K562 (cell line): Measurements from ENCODE around the gene CCSAP. TPM values are rescaled to one million over a fixed set of nuclear protein-coding genes. Genes with fewer than 3 reads are reported as not detected.

Experiments
- CBFA2T2 ChIP-seq: fragments of 450-650 bp; conservative IDR thresholded peaks from 2 replicates; pipeline ENCODE4 v1.6.1; 2017; ENCODE audit warnings: mild to moderate bottlenecking
- CBFA2T3 ChIP-seq: fragments of 450-650 bp; IDR thresholded peaks from 2 replicates; pipeline ENCODE4 v1.6.1; 2017
- CBFB ChIP-seq: sonication (generic); formaldehyde crosslinking; IDR thresholded peaks from 2 replicates; pipeline ENCODE4 v1.4.0; 2020; ENCODE audit warnings: mild to moderate bottlenecking, missing genetic modification reagents
- CEBPG ChIP-seq, 3 experiments: fragments of 200-800 bp in 1 of 3; sonication (Bioruptor generic) in 1 of 3; sonication (generic) in 1 of 3; formaldehyde crosslinking in 1 of 3; IDR thresholded peaks in 2 of 3; conservative IDR thresholded peaks in 1 of 3; 2 replicates each; pipeline versions ENCODE4 v1.6.1 to v1.8.0; 2016 to 2022; ENCODE audit warnings: missing compliant biosample characterization in 2 of 3, missing genetic modification characterization in 2 of 3, mild to moderate bottlenecking in 1 of 3, missing genetic modification reagents in 1 of 3
- CTBP1 ChIP-seq: fragments of 450-650 bp; IDR thresholded peaks from 2 replicates; pipeline ENCODE4 v1.6.1; 2016; ENCODE audit warnings: borderline replicate concordance
- CXXC5 ChIP-seq: fragments of 250-450 bp; sonication (Bioruptor Pico); IDR thresholded peaks from 2 replicates; pipeline ENCODE4 v1.8.0; 2022; ENCODE audit warnings: inconsistent platforms, mild to moderate bottlenecking, moderate library complexity
- DPF2 ChIP-seq: fragments of 450-650 bp; IDR thresholded peaks from 2 replicates; pipeline ENCODE4 v1.6.1; 2016
- E2F6 ChIP-seq, 2 experiments: IDR thresholded peaks; 2 replicates each; pipeline ENCODE4 v1.6.1; 2011; ENCODE audit warnings: borderline replicate concordance in 1 of 2, control low read depth in 1 of 2, low read depth in 1 of 2, low read length in 1 of 2, mild to moderate bottlenecking in 1 of 2, mixed read lengths in 1 of 2, moderate library complexity in 1 of 2; ENCODE audit not compliant: insufficient read depth in 1 of 2, insufficient read length in 1 of 2, poor library complexity in 1 of 2, severe bottlenecking in 1 of 2; ENCODE audit errors: extremely low read depth in 1 of 2
- ETS2 ChIP-seq: IDR thresholded peaks from 2 replicates; pipeline ENCODE4 v1.6.1; 2016; ENCODE audit warnings: borderline replicate concordance, missing genetic modification characterization, mild to moderate bottlenecking, moderate library complexity, missing compliant biosample characterization; ENCODE audit not compliant: poor library complexity, severe bottlenecking
- EWSR1 ChIP-seq: fragments of 450-650 bp; IDR thresholded peaks from 2 replicates; pipeline ENCODE4 v1.6.1; 2018; ENCODE audit warnings: borderline replicate concordance, mild to moderate bottlenecking, low read depth, moderate library complexity; ENCODE audit not compliant: partially characterized antibody
- FIP1L1 ChIP-seq: fragments of 200-400 bp; formaldehyde crosslinking; IDR thresholded peaks from 2 replicates; pipeline ENCODE4 v1.6.1; 2018; ENCODE audit warnings: mild to moderate bottlenecking, low read depth, low read length; ENCODE audit not compliant: poor library complexity, severe bottlenecking
- IRF2 ChIP-seq: sonication (generic); formaldehyde crosslinking; IDR thresholded peaks from 2 replicates; pipeline ENCODE4 v1.8.1; 2022; ENCODE audit warnings: mild to moderate bottlenecking, missing genetic modification reagents
- JUN ChIP-seq, 2 experiments: sonication (generic) in 1 of 2; formaldehyde crosslinking in 1 of 2; IDR thresholded peaks; 2 replicates each; pipeline versions ENCODE4 v1.6.1 to v1.8.0; 2012 to 2022; ENCODE audit warnings: borderline replicate concordance in 2 of 2, mild to moderate bottlenecking in 2 of 2, improper control_type of control experiment in 1 of 2, low read depth in 1 of 2, low read length in 1 of 2, missing genetic modification reagents in 1 of 2
- MAFK ChIP-seq: IDR thresholded peaks from 2 replicates; pipeline ENCODE4 v1.6.1; 2011; ENCODE audit warnings: low read length, improper control_type of control experiment
- NBN ChIP-seq: fragments of 450-650 bp; IDR thresholded peaks from 2 replicates; pipeline ENCODE4 v1.6.1; 2016; ENCODE audit warnings: low read depth, mild to moderate bottlenecking
- PTBP1 ChIP-seq: fragments of 200-400 bp; formaldehyde crosslinking; IDR thresholded peaks from 2 replicates; pipeline ENCODE4 v1.6.1; 2017; ENCODE audit warnings: low read depth, low read length
- SNAPC5 ChIP-seq: fragments of 250-450 bp; sonication (Bioruptor Pico); IDR thresholded peaks from 2 replicates; pipeline ENCODE4 v1.8.0; 2021; ENCODE audit warnings: moderate library complexity, mild to moderate bottlenecking, inconsistent platforms
- ZNF3 ChIP-seq: fragments of 250-450 bp; sonication (Bioruptor Pico); IDR thresholded peaks from 2 replicates; pipeline ENCODE4 v1.5.0; 2021; ENCODE audit warnings: mild to moderate bottlenecking, moderate library complexity
- polyA plus RNA-seq, 8 experiments: library from polyadenylated mRNA; depleted of rRNA in 4 of 8; stranded (reverse) in 5 of 8; unstranded in 3 of 8; fragments of >200 nt; fragmentation: Nextera tagmentation in 2 of 8; fragmentation: Illumina TruSeq in 1 of 8; extraction: Ambion mirVana in 2 of 8; extraction: Trizol in 1 of 8; gene quantifications; 2 replicates each; pipeline versions ENCODE4 v1.2.1 to v1.2.3, GENCODE V29; 2011 to 2014; ENCODE audit warnings: inconsistent platforms in 1 of 8, missing spikeins in 1 of 8
- total RNA-seq, 7 experiments: library from RNA; depleted of rRNA in 6 of 7; stranded (reverse); fragments of >200 nt in 6 of 7; fragmentation: Illumina TruSeq in 2 of 7; extraction: Trizol in 2 of 7; gene quantifications; 2 replicates each; pipeline versions ENCODE4 v1.2.1 to v1.2.3, GENCODE V29; 2011 to 2021; ENCODE audit warnings: low replicate concordance in 1 of 7
- TF ChIP-seq, protein P1 (sequence below), 2 experiments: IDR thresholded peaks in 1 of 2; conservative IDR thresholded peaks in 1 of 2; 2 replicates each; pipeline ENCODE4 v1.6.1; 2016; ENCODE audit warnings: low read depth in 2 of 2, mild to moderate bottlenecking in 1 of 2, missing compliant biosample characterization in 1 of 2, missing genetic modification characterization in 1 of 2, moderate library complexity in 1 of 2
- TF ChIP-seq, protein P2 (sequence below): fragments of 250-450 bp; sonication (Bioruptor Pico); IDR thresholded peaks from 2 replicates; pipeline ENCODE4 v1.5.0; 2020; ENCODE audit warnings: mild to moderate bottlenecking

CCSAP gene
- total and polyA plus RNA-seq, 9 of the 15 experiments (the other 6 are each of a cell fraction or from before 2014, with no cell fraction given) = 3.6 to 15.9 (median 9.5) TPM

DNA sequence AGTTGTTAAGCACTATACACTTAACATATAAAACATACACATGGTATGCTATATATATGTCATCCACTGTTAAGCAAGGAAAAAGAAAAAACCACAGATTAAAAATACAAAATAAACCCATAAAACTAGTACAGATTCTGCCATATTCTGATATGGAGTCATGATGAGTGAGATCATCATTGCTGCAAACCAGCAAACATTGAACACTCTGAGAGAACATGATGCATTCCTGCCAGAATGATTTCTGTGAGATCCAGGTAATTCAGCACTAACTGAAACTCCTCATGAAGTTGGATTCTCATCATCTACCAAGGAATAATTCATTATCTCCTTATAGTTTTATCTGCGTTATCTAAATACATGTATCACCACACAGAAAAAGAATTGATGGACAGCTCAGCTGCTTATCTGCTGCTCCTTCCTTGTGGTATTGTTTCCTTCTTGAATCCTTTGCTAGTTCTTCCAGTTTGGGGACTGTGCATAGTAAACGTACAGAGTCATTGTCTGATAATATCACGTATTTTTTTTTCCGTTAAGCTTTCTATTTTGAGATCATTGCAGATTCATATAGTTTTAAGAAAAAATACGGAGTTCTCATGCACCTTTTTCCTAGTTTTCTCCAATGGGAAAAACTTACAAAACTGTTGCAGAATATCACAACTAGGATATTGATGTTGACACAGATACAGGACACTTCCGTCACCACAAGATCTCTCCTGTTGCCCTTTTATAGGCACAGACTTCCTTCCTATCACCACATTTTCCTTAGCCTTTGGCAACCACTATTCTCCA lies 62.6 kb downstream of the CCSAP start (continued):
- TF ChIP-seq CXXC5 (0 out of 2 replicates have a peak, but pooled peaks have one; percentile 56), FIP1L1 (no peak), PTBP1 (no peak), IRF2 (no peak), CEBPG (CRISPR knock-in tag; IDR thresholded peaks at IDR 0.05) (no peak), CEBPG (tag; conservative IDR thresholded peaks at IDR 0.05 in 1 of 2, IDR thresholded peaks at IDR 0.05 in 1 of 2) (0 out of 4 replicates have a peak, but pooled peaks of 1 of the 2 experiments have one; percentile 12), JUN (IDR thresholded peaks at IDR 0.05; ENCODE audit: borderline replicate concordance, low read depth, low read length) (0 out of 2 replicates have a peak, but pooled peaks have one; percentile 15), JUN (CRISPR knock-in tag; IDR thresholded peaks at IDR 0.05; ENCODE audit: borderline replicate concordance) (no peak), ZNF3 (CRISPR knock-in tag) (no peak), CBFB (no peak), DPF2 (peak; percentile 83), CBFA2T2 (peak; percentile 55), ETS2 (tag) (no peak), E2F6 (IDR thresholded peaks at IDR 0.05; ENCODE audit: borderline replicate concordance in 1 of 2, extremely low read depth in 1 of 2, insufficient read depth in 1 of 2, insufficient read length in 1 of 2, low read depth in 1 of 2, low read length in 1 of 2, poor library complexity in 1 of 2, severe bottlenecking in 1 of 2) (no peak), CTBP1 (peak; percentile 57; the same call in 1 of the 2 replicates), MAFK (0 out of 2 replicates have a peak, but pooled peaks have one; percentile 12), NBN (0 out of 2 replicates have a peak, but pooled peaks have one; percentile 27), SNAPC5 (CRISPR knock-in tag) (no peak), EWSR1 (no peak), CBFA2T3 (peak; percentile 69)
- TF ChIP-seq, protein P1, sequence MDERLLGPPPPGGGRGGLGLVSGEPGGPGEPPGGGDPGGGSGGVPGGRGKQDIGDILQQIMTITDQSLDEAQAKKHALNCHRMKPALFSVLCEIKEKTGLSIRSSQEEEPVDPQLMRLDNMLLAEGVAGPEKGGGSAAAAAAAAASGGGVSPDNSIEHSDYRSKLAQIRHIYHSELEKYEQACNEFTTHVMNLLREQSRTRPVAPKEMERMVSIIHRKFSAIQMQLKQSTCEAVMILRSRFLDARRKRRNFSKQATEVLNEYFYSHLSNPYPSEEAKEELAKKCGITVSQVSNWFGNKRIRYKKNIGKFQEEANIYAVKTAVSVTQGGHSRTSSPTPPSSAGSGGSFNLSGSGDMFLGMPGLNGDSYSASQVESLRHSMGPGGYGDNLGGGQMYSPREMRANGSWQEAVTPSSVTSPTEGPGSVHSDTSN (CRISPR knock-in tag; IDR thresholded peaks at IDR 0.05; ENCODE audit: low read depth) = peak; percentile 51; the same call in 1 of the 2 replicates
- TF ChIP-seq, protein P1 (tag; conservative IDR thresholded peaks at IDR 0.05; ENCODE audit: low read depth) = peak; percentile 87
- TF ChIP-seq, protein P2, sequence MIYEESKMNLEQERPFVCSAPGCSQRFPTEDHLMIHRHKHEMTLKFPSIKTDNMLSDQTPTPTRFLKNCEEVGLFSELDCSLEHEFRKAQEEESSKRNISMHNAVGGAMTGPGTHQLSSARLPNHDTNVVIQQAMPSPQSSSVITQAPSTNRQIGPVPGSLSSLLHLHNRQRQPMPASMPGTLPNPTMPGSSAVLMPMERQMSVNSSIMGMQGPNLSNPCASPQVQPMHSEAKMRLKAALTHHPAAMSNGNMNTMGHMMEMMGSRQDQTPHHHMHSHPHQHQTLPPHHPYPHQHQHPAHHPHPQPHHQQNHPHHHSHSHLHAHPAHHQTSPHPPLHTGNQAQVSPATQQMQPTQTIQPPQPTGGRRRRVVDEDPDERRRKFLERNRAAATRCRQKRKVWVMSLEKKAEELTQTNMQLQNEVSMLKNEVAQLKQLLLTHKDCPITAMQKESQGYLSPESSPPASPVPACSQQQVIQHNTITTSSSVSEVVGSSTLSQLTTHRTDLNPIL (CRISPR knock-in tag) = no peak
